ENCODE measurements around the gene SKA1.

GRCh38 chr18:50330176-50330575 is 44.7 kb upstream of the SKA1 start:
- TF ChIP-seq GATA1 (IDR thresholded peaks at IDR 0.05; ENCODE audit: low read depth, low read length) = no peak
- TF ChIP-seq POLR2A (IDR thresholded peaks at IDR 0.05; ENCODE audit: low read length) = no peak
